HG03575 (cell line): Measurements from ENCODE around the gene MYO7A.

Experiments used
- ATAC-seq: cut with Tn5 transposase; IDR thresholded peaks from one replicate; pipeline ENCODE4 v1.9.1; 2021; ENCODE audit not compliant: unreplicated experiment, insufficient number of reproducible peaks, low FRiP score; ENCODE audit errors: extremely low read depth

The MYO7A gene

GRCh38 chr11:77141034-77141433 is 13.0 kb downstream of the MYO7A start:
- no peak for ATAC-seq

- ATAC-seq = no peak
These were observed 13.4 kb downstream of the MYO7A start for GRCh38 chr11:77141475-77141874.

- no peak for ATAC-seq
These were observed 14.3 kb downstream of the MYO7A start for GRCh38 chr11:77142091-77142975.

DNA sequence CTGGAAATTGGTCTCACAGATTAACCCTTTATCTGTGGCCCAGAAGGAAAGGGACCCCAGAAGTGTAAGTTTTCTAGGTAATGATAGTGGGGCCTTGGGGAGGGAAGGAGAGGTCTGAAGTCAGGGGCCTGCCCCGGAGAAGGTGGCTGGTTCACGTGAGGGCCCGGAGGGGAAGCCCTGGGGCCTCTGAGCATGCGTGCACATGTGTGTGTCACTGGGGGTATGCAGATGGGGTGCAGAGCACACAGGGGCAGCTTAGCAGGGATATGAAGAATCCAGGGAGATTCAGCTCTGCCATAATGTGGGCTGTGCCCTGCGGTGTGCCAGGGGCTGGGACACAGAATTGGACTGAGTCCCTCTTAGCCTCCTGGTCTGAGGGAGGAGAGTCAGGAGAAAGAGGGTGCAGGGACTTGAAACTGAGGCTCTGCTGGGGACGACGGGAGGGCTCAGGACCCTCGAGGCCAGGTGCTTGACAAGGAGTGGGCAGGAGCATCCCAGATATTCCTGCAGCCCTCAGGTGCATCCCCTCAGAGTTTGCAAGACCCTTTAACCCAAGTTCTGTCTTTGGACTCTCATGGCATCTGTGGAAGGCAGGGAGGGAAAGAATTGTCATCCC is 15.5 kb downstream of the MYO7A start:
- no peak for ATAC-seq

GRCh38 chr11:77144196-77144856 is 16.3 kb downstream of the MYO7A start:
- ATAC-seq = no peak

DNA sequence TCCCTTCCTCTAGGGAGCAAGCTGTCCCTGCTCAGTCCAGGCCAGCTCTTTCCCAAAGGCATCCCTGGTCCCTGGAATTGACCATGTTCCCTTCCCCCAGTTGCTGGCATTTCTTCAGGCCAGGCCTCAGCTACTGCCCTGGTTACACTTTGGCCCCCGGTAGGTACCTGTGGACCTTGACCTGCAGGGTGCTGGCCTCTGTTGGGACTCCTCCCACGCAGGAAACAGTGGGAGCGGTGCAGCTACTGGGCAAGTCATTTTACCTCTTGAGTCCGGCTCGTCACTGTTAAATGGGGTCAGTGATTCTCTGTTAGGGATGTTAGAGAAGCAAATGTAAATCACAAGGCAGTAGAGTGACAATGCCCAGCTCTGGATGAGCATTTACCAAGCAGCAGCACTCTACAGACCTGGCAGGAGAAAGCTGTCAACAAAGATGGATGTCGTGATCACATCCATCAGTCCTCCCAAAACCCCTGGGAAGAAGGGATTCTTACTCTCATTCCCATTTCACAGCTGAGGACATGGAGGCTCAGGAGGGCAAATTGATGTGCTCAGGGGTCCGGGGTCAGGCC is 16.9 kb downstream of the MYO7A start:
- ATAC-seq = no peak

- ATAC-seq = no peak
These were observed 18.4 kb downstream of the MYO7A start for GRCh38 chr11:77146261-77147035.

GRCh38 chr11:77147036-77147315 is 18.9 kb downstream of the MYO7A start:
- no peak for ATAC-seq

DNA sequence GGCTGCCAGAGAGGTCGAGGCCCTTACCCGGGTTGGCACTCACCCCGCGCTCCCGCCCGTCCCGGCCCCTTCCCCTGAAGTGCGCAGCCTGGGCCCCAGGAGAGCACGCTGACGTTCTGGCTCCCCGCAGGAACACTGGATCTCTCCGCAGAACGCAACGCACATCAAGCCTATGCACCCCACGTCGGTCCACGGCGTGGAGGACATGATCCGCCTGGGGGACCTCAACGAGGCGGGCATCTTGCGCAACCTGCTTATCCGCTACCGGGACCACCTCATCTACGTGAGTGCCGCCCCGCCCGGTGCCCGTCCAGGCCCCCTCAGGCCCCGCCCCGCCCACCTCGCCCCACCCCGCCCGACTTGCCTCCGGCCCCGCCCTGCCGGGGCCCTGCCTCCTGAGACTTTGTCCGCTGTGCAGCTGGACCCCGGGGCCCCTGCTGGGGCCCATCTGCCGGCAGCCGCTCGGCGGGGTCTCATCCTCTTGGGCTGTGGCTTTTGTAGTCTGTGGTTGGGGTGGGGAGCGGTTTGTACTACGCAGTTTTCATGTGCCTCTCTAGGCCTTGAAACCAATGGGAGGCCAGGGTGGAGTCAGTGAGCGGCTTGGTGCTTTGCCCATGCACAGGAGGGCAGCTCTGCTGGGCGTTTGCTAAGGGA is 19.7 kb downstream of the MYO7A start:
- ATAC-seq = no peak

DNA sequence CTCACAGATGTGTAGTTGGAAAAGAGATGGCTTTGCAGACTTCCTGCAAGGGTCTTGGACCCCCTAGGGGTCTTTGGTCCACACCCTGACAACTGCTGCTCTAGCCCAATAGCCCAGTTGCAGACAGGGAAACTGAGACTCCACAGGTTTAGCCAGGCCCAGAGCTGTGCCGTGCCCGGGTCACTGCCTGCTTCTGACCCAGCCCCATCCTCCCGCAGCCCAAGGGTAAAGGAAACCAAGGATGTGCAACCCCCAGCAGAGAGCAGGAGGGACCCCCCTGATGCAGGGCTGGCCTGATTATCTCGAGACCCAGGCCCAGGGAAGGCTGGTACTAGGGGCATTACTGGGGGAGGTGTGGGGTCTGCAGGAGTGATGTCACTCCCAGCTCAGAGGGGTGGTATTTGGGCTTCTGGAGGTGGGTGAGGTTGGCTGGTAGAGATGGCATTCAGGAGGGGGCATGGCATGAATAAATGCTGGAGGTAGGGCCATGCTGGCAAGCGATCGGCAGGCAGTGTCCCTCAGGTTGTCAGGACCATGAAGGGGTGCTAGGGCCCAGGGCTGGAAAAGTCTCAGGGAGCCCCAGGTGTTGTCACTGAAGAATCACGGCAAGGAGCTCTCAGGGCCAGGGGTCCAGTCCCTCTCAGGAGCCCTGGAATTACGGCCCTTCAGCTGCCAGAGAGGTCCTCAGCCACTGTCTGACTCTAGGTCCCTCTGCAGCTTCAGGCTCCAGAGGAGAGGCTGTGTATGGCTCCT is 21.1 kb downstream of the MYO7A start:
- ATAC-seq = no peak

GRCh38 chr11:77149716-77150392 is 21.8 kb downstream of the MYO7A start:
- ATAC-seq = no peak

GRCh38 chr11:77150836-77151235 is 22.8 kb downstream of the MYO7A start:
- no peak for ATAC-seq

DNA sequence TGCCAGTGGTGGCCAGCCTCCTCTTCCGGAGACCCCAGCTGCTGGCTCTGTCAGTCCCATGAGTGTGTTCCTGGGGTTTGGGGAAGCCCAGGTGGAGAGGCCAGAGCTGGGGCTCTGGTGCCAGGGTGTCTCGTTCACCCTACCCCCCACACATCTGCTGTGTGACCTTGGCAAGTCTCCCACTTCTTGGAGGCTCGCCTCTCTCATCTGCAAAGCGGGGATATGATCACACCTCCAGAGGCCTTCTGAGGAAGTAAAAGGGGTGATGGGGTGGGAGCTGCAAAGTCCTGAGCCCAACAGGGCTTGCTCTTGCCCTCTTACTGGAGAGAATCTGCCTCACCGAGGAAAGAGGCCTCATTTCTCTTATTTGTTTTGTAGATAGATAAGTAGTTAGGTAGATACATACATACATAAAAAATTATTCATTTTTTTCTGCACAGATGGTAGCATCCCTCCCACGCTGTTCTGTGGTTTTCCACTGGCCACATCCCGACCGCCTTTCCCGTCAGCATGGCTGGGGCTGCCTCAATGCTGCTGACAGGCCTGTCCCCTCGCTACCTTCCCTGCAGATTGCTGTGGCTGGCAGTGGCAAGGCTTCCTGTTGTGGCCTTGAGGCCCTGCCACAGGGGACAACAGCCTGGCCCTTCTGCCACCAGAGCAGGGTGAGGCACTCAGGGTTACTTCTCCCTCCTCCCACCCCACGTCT is 23.9 kb downstream of the MYO7A start:
- no peak for ATAC-seq

- ATAC-seq = no peak
These were observed 24.8 kb downstream of the MYO7A start for GRCh38 chr11:77152846-77153245.

GRCh38 chr11:77153276-77154185 is 25.5 kb downstream of the MYO7A start:
- no peak for ATAC-seq
